Activated gamma-delta T cell treated with Interleukin-2 at 50 U/mL for 16 hours (primary cell): Measurements from ENCODE around the gene BACH2.

Experiments used
- DNase-seq: peaks from one replicate; pipeline ENCODE4 v3.0.0-alpha.2; 2020

The BACH2 gene

GRCh38 chr6:90204327-90205056 lies 92.2 kb downstream of the BACH2 start:
- no peak for DNase-seq

GRCh38 chr6:90203672-90204071 lies 93.0 kb downstream of the BACH2 start:
- DNase-seq = no peak

GRCh38 chr6:90202156-90202555 lies 94.5 kb downstream of the BACH2 start:
- no peak for DNase-seq

GRCh38 chr6:90199900-90200299 lies 96.7 kb downstream of the BACH2 start:
- DNase-seq = no peak

- DNase-seq = no peak
Measured at GRCh38 chr6:90198758-90199425, 97.8 kb downstream of the BACH2 start.

GRCh38 chr6:90197854-90198496 lies 98.7 kb downstream of the BACH2 start:
- DNase-seq = no peak

GRCh38 chr6:90195094-90195829 lies 101.4 kb downstream of the BACH2 start:
- DNase-seq = no peak

- DNase-seq = no peak
Measured at GRCh38 chr6:90194371-90194841, 102.2 kb downstream of the BACH2 start.

- no peak for DNase-seq
Measured at GRCh38 chr6:90193359-90193758, 103.3 kb downstream of the BACH2 start.

- no peak for DNase-seq
Measured at GRCh38 chr6:90192857-90193256, 103.8 kb downstream of the BACH2 start.

GRCh38 chr6:90190752-90191395 lies 105.8 kb downstream of the BACH2 start:
- no peak for DNase-seq

- DNase-seq = no peak
Measured at GRCh38 chr6:90190131-90190530, 106.5 kb downstream of the BACH2 start.

GRCh38 chr6:90187437-90188121 lies 109.1 kb downstream of the BACH2 start:
- no peak for DNase-seq

- DNase-seq = no peak
Measured at GRCh38 chr6:90186637-90187371, 109.8 kb downstream of the BACH2 start.

- DNase-seq = no peak
Measured at GRCh38 chr6:90186026-90186425, 110.6 kb downstream of the BACH2 start.

GRCh38 chr6:90184334-90185298 lies 112.0 kb downstream of the BACH2 start:
- no peak for DNase-seq

- no peak for DNase-seq
Measured at GRCh38 chr6:90183587-90184333, 112.9 kb downstream of the BACH2 start.

GRCh38 chr6:90180526-90180925 lies 116.1 kb downstream of the BACH2 start:
- DNase-seq = no peak
